ENCODE measurements around the gene TRAF3IP1.

- TF ChIP-seq CTCF (IDR thresholded peaks at IDR 0.05): no peak
- TF ChIP-seq POLR2A (IDR thresholded peaks at IDR 0.05): no peak
- TF ChIP-seq EP300 (IDR thresholded peaks at IDR 0.05): no peak
Observed at GRCh38 chr2:238341536-238341935, 21.2 kb downstream of the TRAF3IP1 start.
